RWPE1 (cell line): Measurements from ENCODE around the gene LGR6.

Experiments used
- CTCF ChIA-PET: fragments of 350-600 bp; sonication (Branson Sonifier 250); formaldehyde crosslinking; extraction: SDS; loops from one replicate; lab custom pipeline; 2021; lab: Yijun Ruan, JAX
- POLR2A ChIA-PET: fragments of 400-600 bp; formaldehyde crosslinking; extraction: SDS; loops from one replicate; lab custom pipeline; 2020; ENCODE audit warnings: antibody characterized with exemption; ENCODE audit not compliant: low non-redundant PET; lab: Yijun Ruan, JAX
- DNase-seq: peaks from one replicate; pipeline ENCODE4 v3.0.0; 2012; ENCODE audit warnings: low spot score
- H3K27ac ChIP-seq: fragments of 450-650 bp; 2 replicates; pipeline ENCODE4 v1.5.1; 2017
- TF ChIP-seq, protein P1 (sequence below): fragments of 450-650 bp; conservative IDR thresholded peaks from 2 replicates; pipeline ENCODE4 v1.5.1; 2017; ENCODE audit warnings: low read depth, mild to moderate bottlenecking

Gene LGR6

GRCh38 chr1:202270871-202271326 lies 77.3 kb downstream of the LGR6 start:
- no peak overlapping the region for H3K27ac ChIP-seq
- POLR2A ChIA-PET = no interaction called here
- no peak for DNase-seq
- TF ChIP-seq, protein P1, sequence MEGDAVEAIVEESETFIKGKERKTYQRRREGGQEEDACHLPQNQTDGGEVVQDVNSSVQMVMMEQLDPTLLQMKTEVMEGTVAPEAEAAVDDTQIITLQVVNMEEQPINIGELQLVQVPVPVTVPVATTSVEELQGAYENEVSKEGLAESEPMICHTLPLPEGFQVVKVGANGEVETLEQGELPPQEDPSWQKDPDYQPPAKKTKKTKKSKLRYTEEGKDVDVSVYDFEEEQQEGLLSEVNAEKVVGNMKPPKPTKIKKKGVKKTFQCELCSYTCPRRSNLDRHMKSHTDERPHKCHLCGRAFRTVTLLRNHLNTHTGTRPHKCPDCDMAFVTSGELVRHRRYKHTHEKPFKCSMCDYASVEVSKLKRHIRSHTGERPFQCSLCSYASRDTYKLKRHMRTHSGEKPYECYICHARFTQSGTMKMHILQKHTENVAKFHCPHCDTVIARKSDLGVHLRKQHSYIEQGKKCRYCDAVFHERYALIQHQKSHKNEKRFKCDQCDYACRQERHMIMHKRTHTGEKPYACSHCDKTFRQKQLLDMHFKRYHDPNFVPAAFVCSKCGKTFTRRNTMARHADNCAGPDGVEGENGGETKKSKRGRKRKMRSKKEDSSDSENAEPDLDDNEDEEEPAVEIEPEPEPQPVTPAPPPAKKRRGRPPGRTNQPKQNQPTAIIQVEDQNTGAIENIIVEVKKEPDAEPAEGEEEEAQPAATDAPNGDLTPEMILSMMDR = no peak
- CTCF ChIA-PET = interaction anchor here (0.7 to 0.8 kb wide), 3 partner anchors 14 to 81 kb away, joined by 3 to 4 read pairs (median 3); no protein-coding TSS in a partner anchor

- CTCF ChIA-PET = interaction anchor here (0.5 to 1.9 kb wide), 4 partner anchors 11 to 233 kb away, joined by 3 to 6 read pairs (median 4); no protein-coding TSS in a partner anchor
- H3K27ac ChIP-seq = peak overlapping the region; percentile 1; the same call in 1 of the 2 replicates
- TF ChIP-seq, protein P1 = no peak
- no peak for DNase-seq
- POLR2A ChIA-PET = no interaction called here
These were observed 78.7 kb downstream of the LGR6 start for GRCh38 chr1:202272103-202272845.

GRCh38 chr1:202274611-202275010 lies 81.0 kb downstream of the LGR6 start:
- H3K27ac ChIP-seq = no peak overlapping the region
- POLR2A ChIA-PET = no interaction called here
- TF ChIP-seq, protein P1 = no peak
- CTCF ChIA-PET = interaction anchor here (0.6 to 2.4 kb wide), 14 partner anchors 8 to 482 kb away, joined by 3 to 19 read pairs (median 4); partner anchors contain the start of gene LGR6
- no peak for DNase-seq

GRCh38 chr1:202275061-202275770 lies 81.6 kb downstream of the LGR6 start:
- CTCF ChIA-PET = interaction anchor here (0.6 to 2.4 kb wide), 10 partner anchors 8 to 86 kb away, joined by 3 to 19 read pairs (median 4); partner anchors contain the start of gene LGR6
- POLR2A ChIA-PET = no interaction called here
- TF ChIP-seq, protein P1 = no peak
- DNase-seq = no peak
- H3K27ac ChIP-seq = no peak overlapping the region

- ChIA-PET POLR2A (no interaction called here), CTCF (interaction anchor here (0.8 to 1.3 kb wide), 2 partner anchors 28 to 39 kb away, joined by 3 to 4 read pairs; no protein-coding TSS in a partner anchor)
- no peak for DNase-seq
- no peak overlapping the region for H3K27ac ChIP-seq
- TF ChIP-seq, protein P1 = no peak
These were observed 82.6 kb downstream of the LGR6 start for GRCh38 chr1:202276081-202276715.

GRCh38 chr1:202276920-202277319 lies 83.3 kb downstream of the LGR6 start:
- ChIA-PET POLR2A (no interaction called here), CTCF (interaction anchor here (0.8 kb wide), 1 partner anchor 28 kb away, joined by 4 read pairs; no protein-coding TSS in a partner anchor)
- H3K27ac ChIP-seq = no peak overlapping the region
- DNase-seq = no peak
- TF ChIP-seq, protein P1 = no peak
